ENCODE results near the gene INHBA.

DNA sequence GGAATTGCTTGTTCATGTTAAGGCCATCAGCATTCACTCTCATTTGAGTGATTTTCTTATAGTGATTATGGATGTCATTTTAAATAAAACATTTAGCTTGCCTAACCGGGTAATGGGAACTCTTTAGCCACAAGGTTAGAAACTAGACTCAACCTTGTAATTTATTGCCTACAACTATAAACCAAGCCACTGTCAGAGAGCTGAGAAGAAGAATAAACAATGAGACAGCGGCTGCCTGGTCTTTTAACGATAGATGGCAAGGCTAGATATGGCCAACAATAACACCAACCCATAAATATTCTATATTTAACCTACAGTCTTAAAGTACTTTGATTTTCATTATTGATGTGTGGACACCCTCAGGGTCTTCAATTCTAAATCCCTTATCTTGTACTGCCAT lies 27.8 kb upstream of the INHBA start:
- TF ChIP-seq, protein P1, sequence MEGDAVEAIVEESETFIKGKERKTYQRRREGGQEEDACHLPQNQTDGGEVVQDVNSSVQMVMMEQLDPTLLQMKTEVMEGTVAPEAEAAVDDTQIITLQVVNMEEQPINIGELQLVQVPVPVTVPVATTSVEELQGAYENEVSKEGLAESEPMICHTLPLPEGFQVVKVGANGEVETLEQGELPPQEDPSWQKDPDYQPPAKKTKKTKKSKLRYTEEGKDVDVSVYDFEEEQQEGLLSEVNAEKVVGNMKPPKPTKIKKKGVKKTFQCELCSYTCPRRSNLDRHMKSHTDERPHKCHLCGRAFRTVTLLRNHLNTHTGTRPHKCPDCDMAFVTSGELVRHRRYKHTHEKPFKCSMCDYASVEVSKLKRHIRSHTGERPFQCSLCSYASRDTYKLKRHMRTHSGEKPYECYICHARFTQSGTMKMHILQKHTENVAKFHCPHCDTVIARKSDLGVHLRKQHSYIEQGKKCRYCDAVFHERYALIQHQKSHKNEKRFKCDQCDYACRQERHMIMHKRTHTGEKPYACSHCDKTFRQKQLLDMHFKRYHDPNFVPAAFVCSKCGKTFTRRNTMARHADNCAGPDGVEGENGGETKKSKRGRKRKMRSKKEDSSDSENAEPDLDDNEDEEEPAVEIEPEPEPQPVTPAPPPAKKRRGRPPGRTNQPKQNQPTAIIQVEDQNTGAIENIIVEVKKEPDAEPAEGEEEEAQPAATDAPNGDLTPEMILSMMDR (IDR thresholded peaks at IDR 0.05; ENCODE audit: insufficient read depth, low read length), result no peak
- TF ChIP-seq POLR2AphosphoS5 (IDR thresholded peaks at IDR 0.05; ENCODE audit: low read depth), result no peak

All from HL-60 (cell line).